GM23248 (cell line): ENCODE results near the gene ZNF593OS.

ENCODE experiments used
- EZH2 ChIP-seq: fragments of 200-600 bp; sonication (generic); IDR thresholded peaks from 2 replicates; pipeline ENCODE4 v1.6.1; 2018; ENCODE audit warnings: antibody characterized with exemption, mild to moderate bottlenecking; ENCODE audit not compliant: insufficient read depth, poor library complexity, severe bottlenecking
- EZH2phosphoT487 ChIP-seq: fragments of 200-600 bp; sonication (generic); IDR thresholded peaks from 2 replicates; pipeline ENCODE4 v1.6.1; 2018; ENCODE audit warnings: antibody characterized with exemption, moderate library complexity, mild to moderate bottlenecking, low read depth; ENCODE audit not compliant: insufficient read depth

DNA sequence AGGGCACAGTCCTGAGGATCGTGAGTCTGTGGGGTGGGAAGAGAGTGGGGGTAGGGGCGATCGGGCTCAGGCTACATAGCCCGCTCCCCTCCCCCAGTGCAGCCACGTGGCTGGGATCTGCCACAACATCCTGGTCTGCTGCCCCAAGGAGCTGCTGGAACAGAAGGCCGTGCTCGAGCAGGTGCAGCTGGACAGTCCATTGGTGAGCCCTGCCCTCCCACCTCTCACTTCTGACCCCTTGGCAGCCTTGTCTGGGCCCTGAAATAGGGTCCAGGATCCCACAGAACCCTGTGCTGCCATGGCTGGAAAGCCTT, 10.7 kb upstream of the ZNF593OS start:
- TF ChIP-seq EZH2 (no peak), EZH2phosphoT487 (no peak)
